Stomach (tissue), 4 donors: ENCODE data around the gene HS6ST2.

Source experiments
- CTCF ChIP-seq, 7 experiments: fragments of 450-650 bp in 4 of 7; fragments of 200-600 bp in 3 of 7; sonication (generic) in 3 of 7; IDR thresholded peaks; one replicate each; pipeline ENCODE4 v1.5.1; 2016 to 2019; ENCODE audit warnings: antibody characterized with exemption in 7 of 7, control low read depth in 2 of 7, mild to moderate bottlenecking in 1 of 7
- POLR2A ChIP-seq, 4 donors: fragments of 450-650 bp; IDR thresholded peaks; one replicate each; pipeline ENCODE4 v1.6.1; 2016; ENCODE audit warnings: antibody characterized with exemption in 4 of 4, control low read depth in 2 of 4, mild to moderate bottlenecking in 1 of 4, moderate library complexity in 1 of 4

- TF ChIP-seq CTCF (IDR thresholded peaks at IDR 0.05), result no peak
- TF ChIP-seq POLR2A (IDR thresholded peaks at IDR 0.05), result no peak
These were observed 285.1 kb downstream of the HS6ST2 start for GRCh38 chrX:132673331-132673730.
